HepG2 (cell line): Measurements from ENCODE around the gene TSN. TPM values are rescaled to one million over a fixed set of nuclear protein-coding genes. Genes with fewer than 3 reads are reported as not detected.

Experiments
- ATAC-seq: fragments of 200-7000 bp; cut with Tn5 transposase; 3 replicates; pipeline ENCODE4 v1.9.1; 2020; ENCODE audit warnings: mild to moderate bottlenecking, moderate library complexity
- BruUV-seq: library from RNA; stranded (reverse); fragments of 400-500 nt; replicated peaks from 2 replicates; lab custom pipeline; 2021; lab: Mats Ljungman, UMichigan
- CTCF ChIA-PET: fragments of 300-600 bp; formaldehyde crosslinking; extraction: SDS; loops from one replicate; lab custom pipeline; 2021; ENCODE audit warnings: low total read pairs, inconsistent platforms, low intra/inter-chr PET ratio; lab: Yijun Ruan, JAX
- POLR2A ChIA-PET: fragments of 350-600 bp; sonication (Branson Sonifier 250); formaldehyde crosslinking; loops from one replicate; lab custom pipeline; 2020; ENCODE audit warnings: antibody characterized with exemption, inconsistent platforms; lab: Yijun Ruan, JAX
- DNase-seq: peaks from one replicate; pipeline ENCODE4 v3.0.0-alpha.2; 2015; ENCODE audit warnings: low spot score
- FAIRE-seq: peaks from 3 replicates; lab custom pipeline; 2011; peaks lifted over from hg19 to GRCh38; lab: Jason Lieb, UNC
- H2AFZ ChIP-seq: one replicate; pipeline ENCODE4 v1.6.1; 2011; ENCODE audit warnings: low read length, inconsistent platforms
- H3K27ac ChIP-seq: fragments of 300-600 bp; 3 replicates; pipeline ENCODE4 v1.8.0; 2011; ENCODE audit warnings: mixed run types, mild to moderate bottlenecking, mixed read lengths, low read length, inconsistent platforms; ENCODE audit not compliant: insufficient read depth; ENCODE audit errors: extremely low read length
- H3K27me3 ChIP-seq, 2 experiments: fragments of 200-600 bp in 1 of 2; 2 replicates in 1 of 2; 3 replicates in 1 of 2; pipeline versions ENCODE4 v1.6.0 to v1.8.0; 2011; ENCODE audit warnings: low read length in 2 of 2, mild to moderate bottlenecking in 2 of 2, moderate library complexity in 2 of 2, inconsistent platforms in 1 of 2; ENCODE audit not compliant: insufficient read depth in 2 of 2, control insufficient read depth in 1 of 2
- H3K36me3 ChIP-seq, 2 experiments: fragments of 200-600 bp in 1 of 2; replicated peaks in 1 of 2; 2 replicates in 1 of 2; 3 replicates in 1 of 2; pipeline versions ENCODE4 v1.5.1 to v1.8.0; 2011; ENCODE audit warnings: low read length in 2 of 2, inconsistent platforms in 1 of 2; ENCODE audit not compliant: insufficient read depth in 2 of 2, control insufficient read depth in 1 of 2
- H3K4me1 ChIP-seq: 2 replicates; pipeline ENCODE4 v1.5.1; 2012; ENCODE audit warnings: low read length, inconsistent platforms; ENCODE audit not compliant: insufficient read depth
- H3K4me2 ChIP-seq: 2 replicates; pipeline ENCODE4 v1.6.0; 2011; ENCODE audit warnings: low read depth, low read length, inconsistent platforms
- H3K4me3 ChIP-seq, 3 experiments: fragments of 200-600 bp in 1 of 3; sonication (generic), shearing (Covaris generic) in 1 of 3; replicated peaks in 1 of 3; 2 replicates each; pipeline ENCODE4 v1.5.1; 2011 to 2016; ENCODE audit warnings: low read length in 3 of 3, inconsistent platforms in 2 of 3, low read depth in 2 of 3, mild to moderate bottlenecking in 2 of 3, control low read depth in 1 of 3, mixed read lengths in 1 of 3; ENCODE audit not compliant: insufficient read depth in 1 of 3
- H3K79me2 ChIP-seq: one replicate; pipeline ENCODE4 v1.6.1; 2011; ENCODE audit warnings: low read length, inconsistent platforms; ENCODE audit not compliant: insufficient read depth
- H3K9ac ChIP-seq: 2 replicates; pipeline ENCODE4 v1.6.0; 2011; ENCODE audit warnings: mild to moderate bottlenecking, low read depth, low read length, inconsistent platforms; ENCODE audit not compliant: insufficient read depth
- H3K9me3 ChIP-seq: 2 replicates; pipeline ENCODE4 v1.5.1; 2012; ENCODE audit warnings: mild to moderate bottlenecking, low read length
- H4K20me1 ChIP-seq: 2 replicates; pipeline ENCODE4 v1.6.0; 2011; ENCODE audit warnings: inconsistent platforms, mild to moderate bottlenecking, low read length, moderate library complexity; ENCODE audit not compliant: insufficient read depth
- MZF1 ChIP-seq: sonication (generic); formaldehyde crosslinking; IDR thresholded peaks from 2 replicates; pipeline ENCODE4 v1.8.1; 2023; ENCODE audit warnings: mild to moderate bottlenecking, missing genetic modification reagents, borderline replicate concordance
- PHF8 ChIP-seq: sonication (generic); formaldehyde crosslinking; IDR thresholded peaks from 2 replicates; pipeline ENCODE4 v1.5.0; 2020; ENCODE audit warnings: missing genetic modification reagents
- TCF12 ChIP-seq, 2 experiments: fragments of 450-650 bp in 1 of 2; sonication (generic) in 1 of 2; formaldehyde crosslinking in 1 of 2; IDR thresholded peaks; 2 replicates each; pipeline versions ENCODE4 v1.6.1 to v1.8.0; 2017 to 2022; ENCODE audit warnings: antibody characterized with exemption in 1 of 2, mild to moderate bottlenecking in 1 of 2, missing genetic modification reagents in 1 of 2, moderate library complexity in 1 of 2
- ZFP82 ChIP-seq: sonication (generic); formaldehyde crosslinking; IDR thresholded peaks from 2 replicates; pipeline ENCODE4 v1.5.1; 2020; ENCODE audit warnings: mild to moderate bottlenecking, missing genetic modification reagents, borderline replicate concordance
- ZNF543 ChIP-seq: sonication (generic); formaldehyde crosslinking; IDR thresholded peaks from 2 replicates; pipeline ENCODE4 v1.4.0; 2020; ENCODE audit warnings: mild to moderate bottlenecking, missing genetic modification reagents
- ZNF674 ChIP-seq: sonication (generic); formaldehyde crosslinking; IDR thresholded peaks from 2 replicates; pipeline ENCODE4 v1.5.0; 2020; ENCODE audit warnings: low read depth, mild to moderate bottlenecking, missing genetic modification reagents
- ZNF768 ChIP-seq: sonication (generic); formaldehyde crosslinking; IDR thresholded peaks from 2 replicates; pipeline ENCODE4 v1.4.0; 2020; ENCODE audit warnings: missing genetic modification reagents
- ZNF883 ChIP-seq: sonication (generic); formaldehyde crosslinking; IDR thresholded peaks from 2 replicates; pipeline ENCODE4 v1.5.1; 2020; ENCODE audit warnings: mild to moderate bottlenecking, missing genetic modification reagents; ENCODE audit errors: not compliant biosample characterization
- WGBS: methylation state at CpG from one replicate; pipeline ENCODE4 v1.1.6; 2017; ENCODE audit warnings: low lambda C conversion rate; 5-methylcytosine and 5-hydroxymethylcytosine counted together
- in situ Hi-C: cut with HindIII; loops from 2 replicates; pipeline ENCODE4 v1.10.0; 2017; ENCODE audit warnings: low pct_unique_long_range_greater_than_20kb; ENCODE audit not compliant: extremely low pct_ligation_motif_present
- intact Hi-C: fragments of 100-400 bp; cut with micrococcal nuclease; formaldehyde crosslinking; loops from one replicate; pipeline ENCODE4 v1.10.0; 2022; ENCODE audit not compliant: unreplicated experiment
- polyA plus RNA-seq, 8 experiments: library from polyadenylated mRNA; depleted of rRNA in 3 of 8; stranded (reverse) in 7 of 8; unstranded in 1 of 8; fragments of >200 nt; fragmentation: Illumina TruSeq in 4 of 8; extraction: Trizol in 4 of 8; gene quantifications; 2 replicates each; pipeline versions ENCODE4 v1.2.1 to v1.2.3, GENCODE V29; 2011 to 2016; ENCODE audit warnings: low read depth in 4 of 8, missing spikeins in 1 of 8, mixed read lengths in 1 of 8; ENCODE audit not compliant: insufficient read depth in 1 of 8
- total RNA-seq, 5 experiments: library from RNA; depleted of rRNA; stranded (reverse); fragments of >200 nt; fragmentation: Illumina TruSeq; extraction: Trizol; gene quantifications; 2 replicates each; pipeline ENCODE4 v1.2.3, GENCODE V29; 2016; ENCODE audit warnings: low read depth in 1 of 5

Gene TSN
- total and polyA plus RNA-seq, 2 of the 13 experiments (the other 11 are each of a cell fraction or from before 2014, with no cell fraction given): 56.4 to 115 TPM

- Histone ChIP-seq H3K4me3 (no peak overlapping the region), H3K27me3 (no peaks in the 10 kb centered on the region), H3K4me1 (peaks cover 17% of the 10 kb centered on the region), H3K79me2 (no peaks in the 10 kb centered on the region), H3K36me3 (peaks cover 2 to 8% of the 10 kb centered on the region in 2 experiments; a peak in 1 of 5 replicates), H3K27ac (no peak overlapping the region), H2AFZ (no peak overlapping the region), H3K4me2 (no peak overlapping the region), H4K20me1 (no peaks in the 10 kb centered on the region), H3K9ac (no peak overlapping the region), H3K9me3 (no peaks in the 10 kb centered on the region)
- CTCF ChIA-PET: no interaction called here
- peak; percentile 34 for ATAC-seq
- BruUV-seq: no TSS peak
- intact Hi-C loops: no loop called here
- DNase-seq: no peak
- in situ Hi-C loops: no loop called here
- FAIRE-seq: no peak
- no peak; the same call in 1 of the 2 replicates for TF ChIP-seq ZNF768
- POLR2A ChIA-PET: interaction anchor here (0.7 to 5.3 kb wide), 3 partner anchors 14 to 192 kb away, joined by 4 to 23 read pairs (median 5); partner anchors contain the start of genes NIFK and RNU4ATAC
- 61% methylated on average over 5 of the region's 5 CpGs for WGBS
Observed at GRCh38 chr2:121722479-121722878, 33.0 kb upstream of the TSN start.

- TF ChIP-seq ZNF674: no peak
- no peak for TF ChIP-seq ZFP82 (CRISPR knock-in tag)
- TF ChIP-seq ZNF883 (CRISPR knock-in tag): no peak
- TF ChIP-seq TCF12 (IDR thresholded peaks at IDR 0.05): no peak
- no peak for TF ChIP-seq TCF12 (CRISPR knock-in tag; IDR thresholded peaks at IDR 0.05)
- TF ChIP-seq PHF8 (CRISPR knock-in tag): no peak
- TF ChIP-seq MZF1 (CRISPR knock-in tag): no peak
- no peak for TF ChIP-seq ZNF543
- no TSS peak for BruUV-seq
- H3K9me3 ChIP-seq: no peaks in the 10 kb centered on the region
- in situ Hi-C loops (no loop called here), intact Hi-C loops (no loop called here)
- no peaks in the 10 kb centered on the region for H4K20me1 ChIP-seq
- H3K9ac ChIP-seq: no peak overlapping the region
- H3K4me1 ChIP-seq: peaks cover 17% of the 10 kb centered on the region
- DNase-seq (no peak), ATAC-seq (no peak), FAIRE-seq (no peak)
- no peak overlapping the region for H3K27ac ChIP-seq
- ChIA-PET POLR2A (no interaction called here), CTCF (no interaction called here)
- H2AFZ ChIP-seq: no peak overlapping the region
- H3K4me2 ChIP-seq: no peak overlapping the region
- no peaks in the 10 kb centered on the region for H3K79me2 ChIP-seq
- no peaks in the 10 kb centered on the region for H3K27me3 ChIP-seq
- H3K4me3 ChIP-seq: no peak overlapping the region
- peaks cover 2 to 16% of the 10 kb centered on the region in 2 experiments; a peak in 2 of 5 replicates for H3K36me3 ChIP-seq
- 84% methylated on average over 5 of the region's 5 CpGs for WGBS
Observed at GRCh38 chr2:121723316-121723715, 32.1 kb upstream of the TSN start.
